ENCODE data around the gene KRTAP1-4.
"Not testable (repeated sequence)": the region's sequence is repeated elsewhere in the genome, so short reads cannot be mapped to it uniquely, and the experiment has no call there.

Gene KRTAP1-4

GRCh38 chr17:41029633-41030245 lies at the start of gene KRTAP1-4:
TSS of gene KRTAP1-4 (minus strand) at chr17:41030195. CDS start at chr17:41030078, 117 bp downstream.
- Histone ChIP-seq H3K4me1 (ENCODE audit: insufficient read depth, low read length) (no peaks in the 10 kb centered on the region), H3K36me3 (ENCODE audit: insufficient read depth, low read length) (no peaks in the 10 kb centered on the region), H3K9ac (ENCODE audit: low read depth, low read length) (no peak within 1 kb of the TSS), H3K9me3 (ENCODE audit: control insufficient read depth, insufficient read depth, low read length) (no peaks in the 10 kb centered on the region)

GRCh38 chr17:41076788-41077187 lies 46.8 kb upstream of the KRTAP1-4 start:
- no peaks in the 10 kb centered on the region for H3K4me1 ChIP-seq (ENCODE audit: insufficient read depth, low read length)
- H3K36me3 ChIP-seq (ENCODE audit: insufficient read depth, low read length), result no peaks in the 10 kb centered on the region
- H3K9ac ChIP-seq (ENCODE audit: low read depth, low read length), result no peak overlapping the region
- no peaks in the 10 kb centered on the region for H3K9me3 ChIP-seq (ENCODE audit: control insufficient read depth, insufficient read depth, low read length)

DNA sequence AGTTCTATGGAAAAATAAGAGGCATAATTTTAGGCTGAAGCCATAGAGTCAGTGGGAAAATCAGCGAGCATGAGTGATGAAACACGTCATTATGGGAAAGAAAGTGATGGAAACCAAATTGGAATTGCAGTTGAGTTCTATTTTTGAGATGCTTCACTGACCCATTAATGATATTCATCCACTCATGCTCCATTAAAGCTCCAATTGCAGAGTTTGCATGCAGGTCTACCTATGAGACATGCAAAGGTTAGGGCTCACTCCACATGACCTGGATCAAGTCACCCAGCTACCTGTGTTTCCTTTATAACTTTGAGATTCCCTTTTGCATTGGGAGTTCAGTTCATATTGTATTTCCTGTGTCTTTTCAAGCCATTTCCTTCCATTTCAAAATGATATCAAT lies 43.7 kb upstream of the KRTAP1-4 start:
- Histone ChIP-seq H3K9me3 (ENCODE audit: control insufficient read depth, insufficient read depth, low read length) (no peaks in the 10 kb centered on the region), H3K9ac (ENCODE audit: low read depth, low read length) (no peak overlapping the region), H3K4me1 (ENCODE audit: insufficient read depth, low read length) (no peaks in the 10 kb centered on the region), H3K36me3 (ENCODE audit: insufficient read depth, low read length) (no peaks in the 10 kb centered on the region)

DNA sequence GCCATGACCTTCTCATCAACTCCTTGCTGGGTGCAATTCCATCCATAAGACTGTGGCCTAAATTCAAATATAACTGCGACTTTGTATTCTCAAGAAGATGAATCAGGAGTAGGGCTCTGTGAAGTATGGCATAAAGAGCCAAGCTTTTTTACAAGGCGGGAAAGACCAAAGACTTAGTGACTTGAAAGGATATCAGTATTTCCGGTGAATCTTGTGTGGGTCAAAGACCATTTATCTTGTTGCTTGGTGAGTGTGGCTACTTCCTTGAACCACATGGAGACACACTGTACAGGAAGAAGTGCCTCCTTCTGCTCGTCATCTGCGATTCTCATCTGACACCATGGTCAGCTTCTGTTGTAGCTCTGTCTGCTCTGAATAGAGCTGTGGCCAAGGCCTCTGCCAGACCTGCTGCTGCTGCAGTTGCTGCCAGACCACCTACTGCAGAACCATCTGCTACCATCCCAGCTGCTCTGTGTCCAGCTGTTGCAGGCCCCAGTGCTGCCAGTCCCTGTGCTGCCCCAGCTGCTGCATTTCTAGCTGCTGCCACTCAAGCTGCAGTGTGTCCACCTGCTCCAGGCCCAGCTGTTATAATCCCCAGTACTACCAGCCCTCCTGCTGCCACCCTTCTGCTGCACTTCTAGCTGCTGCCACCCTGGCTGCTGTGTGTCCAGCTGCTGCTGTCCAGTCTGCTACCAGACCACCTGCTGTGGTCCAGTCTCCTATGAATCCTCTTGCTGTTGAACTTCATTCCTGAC lies 41.8 kb upstream of the KRTAP1-4 start:
- H3K9ac ChIP-seq (ENCODE audit: low read depth, low read length), result no peak overlapping the region
- H3K36me3 ChIP-seq (ENCODE audit: insufficient read depth, low read length), result no peaks in the 10 kb centered on the region
- no peaks in the 10 kb centered on the region for H3K9me3 ChIP-seq (ENCODE audit: control insufficient read depth, insufficient read depth, low read length)
- no peaks in the 10 kb centered on the region for H3K4me1 ChIP-seq (ENCODE audit: insufficient read depth, low read length)

DNA sequence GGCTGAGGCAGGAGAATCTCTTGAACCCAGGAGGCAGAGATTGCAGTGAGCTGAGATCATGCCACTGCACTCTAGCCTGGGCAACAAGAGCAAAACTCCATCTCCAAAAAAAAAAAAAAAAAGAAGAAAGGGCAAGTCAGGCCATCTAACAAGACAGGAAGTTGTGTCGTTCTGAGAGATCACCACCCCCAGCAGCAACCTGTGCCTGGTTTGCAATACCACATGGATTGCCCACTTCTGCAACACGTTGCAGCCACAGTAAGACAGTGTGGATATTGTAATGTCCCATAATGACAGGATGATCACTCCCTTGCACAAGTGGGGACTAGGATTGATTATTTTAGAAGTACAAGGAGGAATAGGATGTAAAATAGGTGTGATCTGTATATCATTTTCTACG lies 39.0 kb upstream of the KRTAP1-4 start:
- H3K9ac ChIP-seq (ENCODE audit: low read depth, low read length), result no peak overlapping the region
- no peaks in the 10 kb centered on the region for H3K36me3 ChIP-seq (ENCODE audit: insufficient read depth, low read length)
- H3K9me3 ChIP-seq (ENCODE audit: control insufficient read depth, insufficient read depth, low read length), result no peaks in the 10 kb centered on the region
- no peaks in the 10 kb centered on the region for H3K4me1 ChIP-seq (ENCODE audit: insufficient read depth, low read length)

DNA sequence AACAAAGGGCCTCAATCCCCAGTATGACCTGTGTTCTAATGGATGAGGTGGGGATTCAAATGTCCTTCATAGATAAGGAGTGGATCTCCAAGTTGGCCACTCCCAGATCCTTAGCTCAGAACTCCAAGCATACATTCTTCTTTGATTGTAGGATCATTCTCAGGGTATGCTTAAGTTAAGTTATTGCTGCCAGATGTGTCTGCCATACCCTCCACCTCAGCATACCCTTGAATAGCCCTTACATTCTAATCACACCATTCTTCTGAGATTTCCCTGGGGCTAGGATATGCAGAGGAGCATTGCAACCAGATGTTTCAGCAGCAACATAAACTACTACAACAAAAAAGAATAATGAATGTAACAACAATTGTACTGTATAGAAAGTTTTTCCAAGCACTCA lies 37.3 kb upstream of the KRTAP1-4 start:
- Histone ChIP-seq H3K4me1 (ENCODE audit: insufficient read depth, low read length) (no peaks in the 10 kb centered on the region), H3K9ac (ENCODE audit: low read depth, low read length) (no peak overlapping the region), H3K9me3 (ENCODE audit: control insufficient read depth, insufficient read depth, low read length) (no peaks in the 10 kb centered on the region), H3K36me3 (ENCODE audit: insufficient read depth, low read length) (no peaks in the 10 kb centered on the region)

DNA sequence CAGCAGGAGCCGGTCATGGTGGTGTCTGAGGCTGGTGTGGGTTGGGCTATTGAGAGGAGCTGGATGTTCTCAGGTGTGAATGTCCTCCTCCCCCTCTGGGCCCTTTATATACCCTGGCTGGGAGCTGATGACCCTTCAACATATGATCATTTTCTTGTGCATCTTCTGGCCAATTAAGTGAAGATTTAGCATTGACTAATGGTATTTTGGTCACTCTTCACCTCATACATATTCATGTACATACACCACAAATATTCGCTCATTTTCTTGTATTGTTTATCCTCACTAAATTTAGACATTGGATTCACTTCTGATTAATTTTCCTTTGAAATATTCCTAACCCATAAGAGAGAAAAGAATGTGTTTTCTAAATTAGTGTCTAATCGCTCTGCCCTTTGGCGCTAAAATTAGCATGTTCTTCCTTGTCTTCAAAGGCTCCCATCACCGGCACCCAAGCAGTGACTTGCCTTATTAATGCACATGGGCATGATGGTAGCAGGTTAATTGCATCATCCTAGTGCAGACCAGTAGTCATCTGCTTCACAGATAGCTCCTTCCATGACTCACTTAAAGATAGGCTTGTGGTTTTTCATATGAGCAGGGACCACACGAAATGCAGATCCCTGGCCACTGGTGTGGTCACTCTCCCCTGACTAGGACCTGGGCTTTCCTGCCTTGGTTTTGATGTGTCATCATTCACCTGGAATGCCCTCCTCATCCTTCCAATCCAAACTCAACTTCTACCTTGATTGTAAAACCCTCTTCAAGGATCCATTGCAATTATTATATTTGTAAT lies 36.0 kb upstream of the KRTAP1-4 start, which contains the start of gene KRTAP2-4:
KRTAP2-4 (minus strand) TSS at position 51 of the 796 bp plus-strand sequence; CDS start at position 17, 34 bp downstream.
- no peak within 1 kb of the TSS for H3K9ac ChIP-seq (ENCODE audit: low read depth, low read length)
- H3K36me3 ChIP-seq (ENCODE audit: insufficient read depth, low read length), result no peaks in the 10 kb centered on the region
- no peaks in the 10 kb centered on the region for H3K9me3 ChIP-seq (ENCODE audit: control insufficient read depth, insufficient read depth, low read length)
- H3K4me1 ChIP-seq (ENCODE audit: insufficient read depth, low read length), result no peaks in the 10 kb centered on the region

- not testable (repeated sequence) for H3K4me1 ChIP-seq (ENCODE audit: insufficient read depth, low read length); H3K9ac ChIP-seq (ENCODE audit: low read depth, low read length); H3K9me3 ChIP-seq (ENCODE audit: control insufficient read depth, insufficient read depth, low read length); H3K36me3 ChIP-seq (ENCODE audit: insufficient read depth, low read length)
These were observed 35.2 kb upstream of the KRTAP1-4 start for GRCh38 chr17:41065016-41065689.

DNA sequence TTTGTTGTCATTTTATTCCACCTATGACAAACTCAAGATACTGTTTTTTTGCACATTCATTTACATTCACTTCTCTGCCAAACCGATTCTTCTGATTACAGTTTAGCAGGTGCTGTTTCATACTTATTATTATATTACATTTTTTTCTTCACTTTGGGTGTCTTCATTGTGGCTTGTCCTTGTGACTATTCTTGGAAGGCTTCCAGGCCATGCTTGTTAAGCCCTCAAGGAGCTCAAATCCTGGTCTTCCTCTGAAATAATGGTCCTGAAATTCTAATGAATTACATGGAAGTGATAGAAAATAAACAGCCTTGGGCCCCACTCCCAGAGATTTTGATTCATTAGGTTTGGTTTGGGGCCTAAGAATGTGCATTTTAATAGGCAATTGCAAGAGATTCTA lies 34.3 kb upstream of the KRTAP1-4 start:
- Histone ChIP-seq H3K9me3 (ENCODE audit: control insufficient read depth, insufficient read depth, low read length) (no peaks in the 10 kb centered on the region), H3K4me1 (ENCODE audit: insufficient read depth, low read length) (0 out of 2 replicates have a peak, but pooled peaks cover 4% of the 10 kb centered on the region), H3K36me3 (ENCODE audit: insufficient read depth, low read length) (no peaks in the 10 kb centered on the region), H3K9ac (ENCODE audit: low read depth, low read length) (no peak overlapping the region)

- Histone ChIP-seq H3K36me3 (ENCODE audit: insufficient read depth, low read length) (no peaks in the 10 kb centered on the region), H3K9me3 (ENCODE audit: control insufficient read depth, insufficient read depth, low read length) (no peaks in the 10 kb centered on the region), H3K9ac (ENCODE audit: low read depth, low read length) (no peak overlapping the region), H3K4me1 (ENCODE audit: insufficient read depth, low read length) (0 out of 2 replicates have a peak, but pooled peaks cover 4% of the 10 kb centered on the region)
These were observed 33.5 kb upstream of the KRTAP1-4 start for GRCh38 chr17:41063449-41063848.

DNA sequence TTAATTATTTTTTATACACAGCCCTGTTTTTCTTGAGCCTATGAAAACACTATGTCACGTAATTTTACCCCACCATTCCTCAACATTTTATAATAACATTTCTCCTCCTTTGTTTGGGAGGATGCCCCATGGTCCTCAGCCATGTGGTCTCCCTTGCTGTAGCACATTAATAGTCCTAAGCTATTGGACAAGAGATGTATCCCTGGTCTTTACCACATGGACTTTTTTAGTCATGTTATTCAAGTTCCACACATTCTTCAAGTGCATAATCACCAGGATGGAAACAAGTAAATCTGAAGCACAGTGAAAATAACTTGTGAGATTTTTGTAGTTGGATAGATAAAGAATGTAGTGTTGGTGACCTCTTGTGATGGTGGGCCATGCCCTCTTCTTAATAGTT lies 32.0 kb upstream of the KRTAP1-4 start:
- H3K9ac ChIP-seq (ENCODE audit: low read depth, low read length), result no peak overlapping the region
- no peaks in the 10 kb centered on the region for H3K36me3 ChIP-seq (ENCODE audit: insufficient read depth, low read length)
- no peaks in the 10 kb centered on the region for H3K9me3 ChIP-seq (ENCODE audit: control insufficient read depth, insufficient read depth, low read length)
- 0 out of 2 replicates have a peak, but pooled peaks cover 4% of the 10 kb centered on the region for H3K4me1 ChIP-seq (ENCODE audit: insufficient read depth, low read length)

DNA sequence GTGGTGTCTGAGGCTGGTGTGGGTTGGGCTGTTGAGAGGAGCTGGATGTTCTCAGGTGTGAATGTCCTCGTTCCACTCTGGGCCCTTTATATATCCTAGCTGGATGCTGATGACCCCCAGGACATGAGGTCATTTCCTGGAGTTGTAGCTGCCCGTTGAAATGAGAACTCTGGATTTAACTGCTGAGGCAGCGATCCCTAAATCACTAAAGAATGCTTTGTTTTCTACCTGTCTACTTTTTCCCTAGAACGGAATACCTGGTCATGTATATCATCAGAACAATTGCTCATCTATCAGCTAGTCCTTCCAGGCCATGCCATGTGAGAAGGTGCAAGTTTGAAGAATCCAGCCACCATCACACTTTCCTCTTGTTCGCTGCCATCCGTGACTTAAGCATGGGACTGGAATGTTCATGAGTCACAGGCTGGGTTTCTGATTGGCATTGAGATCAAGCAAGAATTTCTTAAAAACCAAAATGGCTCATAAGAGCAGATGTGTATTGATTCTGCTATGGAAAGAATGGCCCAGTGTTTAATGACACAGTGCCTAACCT lies 30.1 kb upstream of the KRTAP1-4 start, which contains the start of gene KRTAP2-3:
KRTAP2-3 (minus strand) TSS at position 63 of the 553 bp plus-strand sequence. CDS start 64 bp downstream, outside the sequence.
- H3K4me1 ChIP-seq (ENCODE audit: insufficient read depth, low read length), result 0 out of 2 replicates have a peak, but pooled peaks cover 4% of the 10 kb centered on the region

GRCh38 chr17:41059276-41060051 lies 29.5 kb upstream of the KRTAP1-4 start:
- not testable (repeated sequence) for H3K36me3 ChIP-seq (ENCODE audit: insufficient read depth, low read length); H3K9me3 ChIP-seq (ENCODE audit: control insufficient read depth, insufficient read depth, low read length); H3K4me1 ChIP-seq (ENCODE audit: insufficient read depth, low read length); H3K9ac ChIP-seq (ENCODE audit: low read depth, low read length)

More for the DNA sequence above, 30.1 kb upstream of the KRTAP1-4 start, which contains the start of gene KRTAP2-3:
- Histone ChIP-seq H3K9ac (ENCODE audit: low read depth, low read length) (no peak within 1 kb of the TSS), H3K36me3 (ENCODE audit: insufficient read depth, low read length) (no peaks in the 10 kb centered on the region), H3K9me3 (ENCODE audit: control insufficient read depth, insufficient read depth, low read length) (no peaks in the 10 kb centered on the region)

All from ES-I3 (cell line).